ENCODE measurements around the gene HTATIP2.

HTATIP2 gene

GRCh38 chr11:20342347-20343141 lies 21.0 kb upstream of the HTATIP2 start:
- Histone ChIP-seq H3K4me1 (ENCODE audit: control insufficient read depth, low read length) (no peaks in the 10 kb centered on the region), H3K4me2 (ENCODE audit: low read length) (no peak overlapping the region), H3K9me2 (replicated peaks; ENCODE audit: control insufficient read depth, low read length) (no peaks in the 10 kb centered on the region), H3K27ac (ENCODE audit: low read depth, low read length) (no peak overlapping the region), H3F3A (ENCODE audit: control insufficient read depth, insufficient read depth) (no peaks in the 10 kb centered on the region), H3K4me3 (ENCODE audit: low read length) (no peak overlapping the region), H3K79me2 (ENCODE audit: control insufficient read depth, low read length) (no peaks in the 10 kb centered on the region), H4K20me1 (ENCODE audit: control insufficient read depth, insufficient read depth, low read depth, low read length) (no peaks in the 10 kb centered on the region), H3K9me3 (ENCODE audit: control insufficient read depth, insufficient read depth, low read length) (no peaks in the 10 kb centered on the region), H3K27me3 (ENCODE audit: control insufficient read depth, low read length) (peaks cover 10% of the 10 kb centered on the region), H3K36me3 (ENCODE audit: control insufficient read depth, low read length) (no peaks in the 10 kb centered on the region)
- no peak for TF ChIP-seq CTCF (IDR thresholded peaks at IDR 0.05; ENCODE audit: low read depth, low read length, poor library complexity, severe bottlenecking)
- TF ChIP-seq EZH2phosphoT487 (IDR thresholded peaks at IDR 0.05; ENCODE audit: borderline replicate concordance, low read length) = no peak

GRCh38 chr11:20351136-20351535 lies 12.4 kb upstream of the HTATIP2 start:
- Histone ChIP-seq H3K9me2 (replicated peaks; ENCODE audit: control insufficient read depth, low read length) (no peaks in the 10 kb centered on the region), H3K4me2 (ENCODE audit: low read length) (no peak overlapping the region)
- no peak for TF ChIP-seq CTCF (IDR thresholded peaks at IDR 0.05; ENCODE audit: low read depth, low read length, poor library complexity, severe bottlenecking)
- no peak for TF ChIP-seq EZH2phosphoT487 (IDR thresholded peaks at IDR 0.05; ENCODE audit: borderline replicate concordance, low read length)

GRCh38 chr11:20351751-20352262 lies 11.7 kb upstream of the HTATIP2 start:
- H3K36me3 ChIP-seq (ENCODE audit: control insufficient read depth, low read length) = no peaks in the 10 kb centered on the region
- H3K4me2 ChIP-seq (ENCODE audit: low read length) = no peak overlapping the region
- no peak overlapping the region for H3K27ac ChIP-seq (ENCODE audit: low read depth, low read length)
- no peaks in the 10 kb centered on the region for H3K9me2 ChIP-seq (replicated peaks; ENCODE audit: control insufficient read depth, low read length)
- no peaks in the 10 kb centered on the region for H3K9me3 ChIP-seq (ENCODE audit: control insufficient read depth, insufficient read depth, low read length)
- H3K4me3 ChIP-seq (ENCODE audit: low read length) = no peak overlapping the region
- no peaks in the 10 kb centered on the region for H3F3A ChIP-seq (ENCODE audit: control insufficient read depth, insufficient read depth)
- peaks cover 6% of the 10 kb centered on the region; the same call in 1 of the 2 replicates for H3K27me3 ChIP-seq (ENCODE audit: control insufficient read depth, low read length)
- no peak for TF ChIP-seq EZH2phosphoT487 (IDR thresholded peaks at IDR 0.05; ENCODE audit: borderline replicate concordance, low read length)
- TF ChIP-seq CTCF (IDR thresholded peaks at IDR 0.05; ENCODE audit: low read depth, low read length, poor library complexity, severe bottlenecking) = no peak
- no peaks in the 10 kb centered on the region for H3K79me2 ChIP-seq (ENCODE audit: control insufficient read depth, low read length)
- no peaks in the 10 kb centered on the region for H3K4me1 ChIP-seq (ENCODE audit: control insufficient read depth, low read length)
- H4K20me1 ChIP-seq (ENCODE audit: control insufficient read depth, insufficient read depth, low read depth, low read length) = no peaks in the 10 kb centered on the region

More at GRCh38 chr11:20351136-20351535, 12.4 kb upstream of the HTATIP2 start:
- Histone ChIP-seq H3K4me3 (ENCODE audit: low read length) (no peak overlapping the region), H3K9me3 (ENCODE audit: control insufficient read depth, insufficient read depth, low read length) (no peaks in the 10 kb centered on the region), H3K79me2 (ENCODE audit: control insufficient read depth, low read length) (no peaks in the 10 kb centered on the region), H3K4me1 (ENCODE audit: control insufficient read depth, low read length) (no peaks in the 10 kb centered on the region), H4K20me1 (ENCODE audit: control insufficient read depth, insufficient read depth, low read depth, low read length) (no peaks in the 10 kb centered on the region), H3F3A (ENCODE audit: control insufficient read depth, insufficient read depth) (no peaks in the 10 kb centered on the region), H3K27me3 (ENCODE audit: control insufficient read depth, low read length) (peaks cover 6% of the 10 kb centered on the region; the same call in 1 of the 2 replicates), H3K27ac (ENCODE audit: low read depth, low read length) (no peak overlapping the region), H3K36me3 (ENCODE audit: control insufficient read depth, low read length) (no peaks in the 10 kb centered on the region)
